SK-N-SH (cell line): ENCODE measurements around the gene IGHMBP2.

ENCODE experiments used
- CHD2 ChIP-seq: fragments of 150-350 bp; IDR thresholded peaks from 2 replicates; pipeline ENCODE4 v1.6.1; 2018; ENCODE audit warnings: low read length; ENCODE audit not compliant: partially characterized antibody
- USF1 ChIP-seq: IDR thresholded peaks from 2 replicates; pipeline ENCODE4 v1.4.0; 2012; ENCODE audit warnings: low read depth, borderline replicate concordance
- YY1 ChIP-seq: IDR thresholded peaks from 2 replicates; pipeline ENCODE4 v1.4.0; 2012; ENCODE audit warnings: low read depth, mild to moderate bottlenecking
- TF ChIP-seq, protein P1 (sequence below): IDR thresholded peaks from 2 replicates; pipeline ENCODE4 v1.6.1; 2012; ENCODE audit warnings: mild to moderate bottlenecking, low read depth, low read length, moderate library complexity
- TF ChIP-seq, protein P2 (sequence below): fragments of 200-600 bp; sonication (generic); IDR thresholded peaks from 2 replicates; pipeline ENCODE4 v1.6.1; 2017; ENCODE audit warnings: antibody characterized with exemption, mild to moderate bottlenecking, moderate library complexity

GRCh38 chr11:68939583-68940555 is 36.2 kb downstream of the IGHMBP2 start:
- TF ChIP-seq, protein P1, sequence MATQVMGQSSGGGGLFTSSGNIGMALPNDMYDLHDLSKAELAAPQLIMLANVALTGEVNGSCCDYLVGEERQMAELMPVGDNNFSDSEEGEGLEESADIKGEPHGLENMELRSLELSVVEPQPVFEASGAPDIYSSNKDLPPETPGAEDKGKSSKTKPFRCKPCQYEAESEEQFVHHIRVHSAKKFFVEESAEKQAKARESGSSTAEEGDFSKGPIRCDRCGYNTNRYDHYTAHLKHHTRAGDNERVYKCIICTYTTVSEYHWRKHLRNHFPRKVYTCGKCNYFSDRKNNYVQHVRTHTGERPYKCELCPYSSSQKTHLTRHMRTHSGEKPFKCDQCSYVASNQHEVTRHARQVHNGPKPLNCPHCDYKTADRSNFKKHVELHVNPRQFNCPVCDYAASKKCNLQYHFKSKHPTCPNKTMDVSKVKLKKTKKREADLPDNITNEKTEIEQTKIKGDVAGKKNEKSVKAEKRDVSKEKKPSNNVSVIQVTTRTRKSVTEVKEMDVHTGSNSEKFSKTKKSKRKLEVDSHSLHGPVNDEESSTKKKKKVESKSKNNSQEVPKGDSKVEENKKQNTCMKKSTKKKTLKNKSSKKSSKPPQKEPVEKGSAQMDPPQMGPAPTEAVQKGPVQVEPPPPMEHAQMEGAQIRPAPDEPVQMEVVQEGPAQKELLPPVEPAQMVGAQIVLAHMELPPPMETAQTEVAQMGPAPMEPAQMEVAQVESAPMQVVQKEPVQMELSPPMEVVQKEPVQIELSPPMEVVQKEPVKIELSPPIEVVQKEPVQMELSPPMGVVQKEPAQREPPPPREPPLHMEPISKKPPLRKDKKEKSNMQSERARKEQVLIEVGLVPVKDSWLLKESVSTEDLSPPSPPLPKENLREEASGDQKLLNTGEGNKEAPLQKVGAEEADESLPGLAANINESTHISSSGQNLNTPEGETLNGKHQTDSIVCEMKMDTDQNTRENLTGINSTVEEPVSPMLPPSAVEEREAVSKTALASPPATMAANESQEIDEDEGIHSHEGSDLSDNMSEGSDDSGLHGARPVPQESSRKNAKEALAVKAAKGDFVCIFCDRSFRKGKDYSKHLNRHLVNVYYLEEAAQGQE = no peak
- TF ChIP-seq, protein P2, sequence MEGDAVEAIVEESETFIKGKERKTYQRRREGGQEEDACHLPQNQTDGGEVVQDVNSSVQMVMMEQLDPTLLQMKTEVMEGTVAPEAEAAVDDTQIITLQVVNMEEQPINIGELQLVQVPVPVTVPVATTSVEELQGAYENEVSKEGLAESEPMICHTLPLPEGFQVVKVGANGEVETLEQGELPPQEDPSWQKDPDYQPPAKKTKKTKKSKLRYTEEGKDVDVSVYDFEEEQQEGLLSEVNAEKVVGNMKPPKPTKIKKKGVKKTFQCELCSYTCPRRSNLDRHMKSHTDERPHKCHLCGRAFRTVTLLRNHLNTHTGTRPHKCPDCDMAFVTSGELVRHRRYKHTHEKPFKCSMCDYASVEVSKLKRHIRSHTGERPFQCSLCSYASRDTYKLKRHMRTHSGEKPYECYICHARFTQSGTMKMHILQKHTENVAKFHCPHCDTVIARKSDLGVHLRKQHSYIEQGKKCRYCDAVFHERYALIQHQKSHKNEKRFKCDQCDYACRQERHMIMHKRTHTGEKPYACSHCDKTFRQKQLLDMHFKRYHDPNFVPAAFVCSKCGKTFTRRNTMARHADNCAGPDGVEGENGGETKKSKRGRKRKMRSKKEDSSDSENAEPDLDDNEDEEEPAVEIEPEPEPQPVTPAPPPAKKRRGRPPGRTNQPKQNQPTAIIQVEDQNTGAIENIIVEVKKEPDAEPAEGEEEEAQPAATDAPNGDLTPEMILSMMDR = no peak
- no peak for TF ChIP-seq USF1
- TF ChIP-seq CHD2 = no peak
- TF ChIP-seq YY1 = no peak
